NCI-H2171 (cell line): ENCODE data around the gene PGBD1.
A peak's percentile ranks its signal among the peaks of the same experiment; 100 is the strongest.
"Not testable (repeated sequence)": the region's sequence is repeated elsewhere in the genome, so short reads cannot be mapped to it uniquely, and the experiment has no call there.

Source experiments
- DNase-seq: peaks from one replicate; lab custom pipeline; 2025; lab: John Stamatoyannopoulos, UW

PGBD1 gene

DNA sequence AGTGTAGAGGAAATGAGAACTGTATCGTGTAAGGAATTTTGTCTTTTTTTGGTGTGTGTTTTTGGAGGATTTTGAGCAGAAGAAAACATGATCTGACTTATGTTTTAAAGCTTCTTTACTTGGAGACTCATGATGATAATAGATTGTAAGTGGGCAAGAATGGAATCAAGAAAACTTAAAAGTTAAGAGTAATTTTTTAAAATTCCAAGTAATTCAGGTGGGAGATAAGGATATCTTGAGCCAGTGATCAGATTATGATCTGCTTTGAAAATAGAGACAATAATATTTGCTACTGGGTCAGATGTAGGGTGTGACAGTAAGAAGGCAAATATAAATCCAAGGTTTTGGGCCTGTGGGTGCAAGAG, 13.7 kb upstream of the PGBD1 start:
- DNase-seq: no peak

DNA sequence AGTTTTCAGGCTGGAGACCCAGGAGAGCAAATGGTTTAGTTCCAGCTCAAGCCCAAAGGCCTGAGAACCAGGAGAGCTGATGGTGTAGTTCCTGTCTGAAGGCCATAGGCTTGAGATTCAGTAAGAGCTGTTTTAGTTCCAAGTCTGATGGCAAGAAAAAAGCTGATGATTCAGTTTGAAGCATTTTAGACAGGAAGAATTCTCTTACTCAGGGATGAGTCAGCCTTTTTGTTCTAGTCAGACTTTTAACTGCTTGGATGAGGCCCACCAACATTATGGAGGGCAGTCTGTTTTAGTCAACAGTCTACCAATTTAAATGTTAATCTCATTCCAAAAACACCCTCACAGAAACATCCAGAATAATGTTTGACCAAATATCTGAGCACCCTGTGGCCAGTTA, 11.9 kb upstream of the PGBD1 start:
- no peak for DNase-seq

DNA sequence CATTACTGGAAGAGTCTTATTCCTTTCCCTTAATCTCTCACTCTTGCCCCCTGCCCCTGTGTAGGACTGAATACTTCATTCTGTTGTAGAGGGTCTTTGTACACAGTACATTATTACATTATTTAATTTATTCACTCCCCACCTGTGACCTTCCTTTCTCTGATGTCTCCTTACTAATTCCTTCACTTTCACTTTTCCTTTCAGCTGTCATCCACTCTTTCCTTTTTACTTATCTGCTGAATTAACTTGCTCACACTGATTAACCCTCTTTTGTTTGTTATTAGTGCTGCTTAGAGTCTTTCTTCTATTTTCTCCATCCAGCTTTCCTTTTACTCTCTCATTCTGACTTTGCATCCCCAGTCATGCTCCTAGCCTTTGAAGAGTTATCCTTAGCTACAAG, 6.5 kb upstream of the PGBD1 start:
- DNase-seq: no peak

DNA sequence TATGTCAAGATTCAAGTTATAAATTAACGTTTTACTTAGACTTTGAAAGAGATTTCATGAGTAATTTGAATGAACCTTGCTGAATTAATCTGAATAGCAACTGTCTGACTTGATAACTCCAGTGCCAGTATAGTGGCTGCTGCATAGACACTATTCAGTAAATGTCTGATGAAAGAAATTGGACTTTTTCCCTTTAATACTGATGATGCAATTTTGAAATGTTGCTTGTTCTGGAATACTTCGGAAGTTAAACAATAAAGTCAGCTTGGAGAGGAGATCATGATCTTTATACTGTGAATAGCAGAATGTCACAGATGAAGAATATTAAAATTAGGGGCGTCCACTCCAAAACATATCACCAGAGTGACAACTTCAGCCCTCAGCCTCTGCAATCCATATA, 3.6 kb upstream of the PGBD1 start:
- no peak for DNase-seq

DNA sequence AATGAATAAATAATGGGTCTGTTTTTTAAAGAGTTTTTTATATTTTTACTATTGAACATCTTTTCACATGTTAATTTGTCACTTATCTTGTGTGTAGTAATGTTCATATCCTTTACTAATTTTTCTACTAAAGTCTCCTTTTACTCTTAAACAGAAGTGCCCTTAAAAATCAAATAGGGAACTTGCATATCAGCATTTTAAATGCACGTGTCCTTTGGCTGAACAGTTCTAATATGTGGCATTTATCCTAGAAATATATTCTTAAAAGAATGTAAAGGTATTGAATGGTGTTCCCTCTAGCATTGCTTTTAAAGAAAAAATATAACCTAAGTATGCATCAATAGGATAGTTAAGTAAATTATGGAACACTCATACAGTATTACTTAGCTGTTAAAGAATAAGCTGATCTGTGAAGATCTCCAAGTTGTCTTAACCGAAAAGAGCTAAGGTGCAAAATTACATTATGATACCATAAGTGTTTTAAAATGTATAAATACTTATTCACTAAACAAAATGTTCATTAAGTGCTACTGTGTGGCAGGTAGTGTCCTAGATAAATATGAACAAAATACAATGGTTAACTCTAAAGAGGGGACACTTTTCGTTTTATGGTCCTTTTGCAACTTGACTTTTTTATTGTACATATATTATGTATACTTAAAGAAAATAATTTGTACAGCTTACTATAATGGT, 631 bp upstream of the PGBD1 start:
- DNase-seq: no peak

DNA sequence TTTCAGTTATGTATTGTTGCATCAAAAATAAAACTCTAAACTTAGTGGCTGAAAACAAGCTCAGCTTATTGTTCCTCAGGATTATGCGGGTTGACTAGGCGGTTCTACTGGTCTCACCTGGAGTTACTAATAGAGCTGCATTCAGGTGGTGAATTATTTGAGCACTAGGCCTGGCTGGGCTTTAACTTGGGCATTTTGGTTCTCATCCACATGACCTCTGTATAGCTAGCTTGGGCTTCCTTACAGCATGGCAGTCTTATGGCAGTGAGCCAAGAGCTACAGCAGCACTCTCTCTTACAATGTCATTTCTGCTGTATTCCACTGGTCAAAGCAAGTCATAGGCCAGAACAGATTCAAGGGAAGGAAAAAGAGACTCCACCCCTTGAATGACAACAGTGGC, 1.6 kb downstream of the PGBD1 start:
- no peak for DNase-seq

DNA sequence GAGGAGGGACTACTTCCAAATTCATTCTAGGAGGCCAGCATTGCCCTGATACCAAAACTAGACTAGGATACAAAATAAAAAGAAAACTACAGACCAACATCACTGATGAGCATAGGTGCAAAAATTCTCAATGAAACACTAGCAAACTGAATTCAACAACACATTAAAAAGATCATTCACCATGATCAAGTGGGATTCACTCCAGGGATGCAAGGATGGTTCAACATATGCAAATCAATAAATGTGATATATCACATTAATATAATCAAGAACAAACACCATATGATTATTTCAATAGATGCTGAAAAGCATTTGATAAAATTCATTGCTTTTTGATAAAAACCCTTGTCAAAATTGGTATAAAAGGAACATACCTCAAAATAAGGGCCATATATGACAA, 10.2 kb downstream of the PGBD1 start:
- DNase-seq: no peak

DNA sequence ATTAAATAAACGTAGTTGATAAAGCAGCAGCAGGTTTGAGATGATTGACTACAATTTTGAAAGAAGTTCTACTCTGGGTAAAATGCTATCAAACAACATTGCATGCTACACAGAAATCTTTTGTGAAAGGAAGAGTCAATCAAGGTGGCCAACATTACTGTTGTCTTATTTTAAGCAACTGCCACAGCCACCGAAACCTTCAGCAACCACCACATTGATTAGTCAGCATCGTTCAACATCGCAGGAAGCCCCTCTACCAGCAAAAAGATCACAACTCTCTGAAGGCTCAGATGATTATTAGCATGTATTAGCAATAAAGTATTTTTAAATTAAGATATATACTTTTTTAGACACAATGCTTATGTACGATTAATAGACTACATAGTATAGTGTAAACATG, 14.0 kb downstream of the PGBD1 start:
- no peak for DNase-seq

DNA sequence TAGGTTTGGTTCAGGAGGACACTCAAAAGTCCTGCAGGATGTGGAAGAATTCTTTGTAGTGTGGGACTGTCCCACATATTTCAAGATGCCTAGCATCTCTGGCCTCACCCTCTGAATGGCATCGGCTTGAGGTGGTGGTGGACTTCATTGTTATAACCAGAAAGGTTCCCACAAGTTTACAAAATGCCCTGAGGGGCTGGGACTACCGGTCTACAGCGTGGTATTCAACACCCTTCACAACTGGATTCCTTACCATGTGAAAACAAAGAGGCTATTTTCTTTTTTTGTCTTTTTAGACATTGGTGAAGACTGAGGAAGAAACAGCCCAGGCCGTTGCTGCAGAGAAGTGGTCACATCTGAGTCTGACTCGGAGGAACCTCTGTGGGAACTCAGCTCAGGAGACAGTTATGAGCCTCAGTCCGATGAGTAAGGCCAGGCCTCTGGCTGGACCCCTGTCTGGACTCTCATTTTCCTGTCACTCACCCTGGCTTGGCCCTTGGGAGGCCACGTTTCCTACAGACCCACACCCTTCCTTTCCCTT, 15.2 kb downstream of the PGBD1 start:
- no peak for DNase-seq

DNA sequence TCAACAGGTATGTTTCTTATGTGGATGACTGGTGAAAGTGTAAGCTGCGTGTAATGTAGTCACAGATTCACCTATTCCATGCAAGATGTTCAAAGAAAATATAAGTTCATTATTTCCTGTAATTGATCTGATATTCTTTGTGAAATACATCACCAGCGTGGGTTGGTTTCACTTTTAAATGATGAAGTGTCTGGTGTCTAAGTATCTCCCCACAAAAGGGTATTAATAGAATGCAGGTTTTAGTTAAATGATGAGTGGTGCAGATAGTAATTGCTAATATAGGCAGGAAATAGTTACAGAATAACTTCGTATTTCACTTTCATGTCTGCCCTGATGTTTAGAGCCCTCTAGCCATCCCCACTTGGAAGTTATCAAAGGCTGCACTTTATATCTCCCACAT, 22.2 kb downstream of the PGBD1 start:
- DNase-seq: no peak

DNA sequence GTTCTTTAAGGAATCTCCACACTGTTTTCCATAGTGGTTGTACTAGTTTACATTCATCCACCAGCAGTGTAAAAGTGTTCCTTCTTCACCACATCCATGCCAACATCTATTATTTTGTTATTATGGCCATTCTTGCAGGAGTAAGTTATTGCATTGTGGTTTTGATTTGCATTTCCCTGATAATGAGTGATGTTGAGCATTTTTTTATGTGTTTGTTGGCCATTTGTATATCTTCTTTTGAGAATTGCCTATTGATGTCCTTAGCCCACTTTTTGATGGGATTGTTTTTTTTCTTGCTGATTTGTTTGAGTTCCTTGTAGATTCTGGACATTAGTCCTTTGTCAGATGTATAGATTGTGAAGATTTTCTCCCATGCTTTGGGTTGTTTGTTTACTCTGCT, 25.0 kb downstream of the PGBD1 start:
- DNase-seq: not testable (repeated sequence)

DNA sequence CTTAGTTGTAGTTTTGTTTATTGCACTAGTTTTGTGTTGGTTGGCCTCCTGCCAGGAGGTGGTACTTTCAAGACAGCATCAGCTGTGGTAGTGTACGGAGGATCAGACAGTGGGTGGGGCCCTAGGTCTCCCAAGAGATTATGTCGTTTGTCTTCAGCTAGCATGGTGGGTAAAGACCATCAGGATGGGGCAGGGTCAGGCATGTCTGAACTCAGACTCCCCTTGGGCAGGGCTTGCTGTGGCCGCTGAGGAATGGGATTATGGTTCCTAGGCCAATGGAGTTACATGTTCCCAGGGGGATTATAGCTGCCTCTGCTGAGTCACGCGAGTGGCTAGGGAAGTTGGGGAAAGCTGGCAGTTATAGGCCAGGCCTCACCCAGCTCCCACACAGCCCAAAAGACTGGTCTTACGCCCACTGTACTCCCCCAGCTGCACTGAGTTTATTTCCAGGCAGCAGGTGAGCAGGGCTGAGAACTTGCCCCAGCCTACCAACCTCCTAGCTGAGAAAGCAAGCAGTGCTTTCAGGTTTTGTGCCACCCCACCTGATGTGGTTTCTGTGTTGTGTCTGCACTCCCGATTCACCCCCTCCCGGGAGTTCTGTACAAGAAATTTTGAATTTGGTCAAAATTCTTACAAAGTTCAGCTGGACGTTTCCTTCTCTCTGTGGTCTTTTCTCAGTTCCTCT, 29.9 kb downstream of the PGBD1 start:
- DNase-seq: peak; percentile 64

DNA sequence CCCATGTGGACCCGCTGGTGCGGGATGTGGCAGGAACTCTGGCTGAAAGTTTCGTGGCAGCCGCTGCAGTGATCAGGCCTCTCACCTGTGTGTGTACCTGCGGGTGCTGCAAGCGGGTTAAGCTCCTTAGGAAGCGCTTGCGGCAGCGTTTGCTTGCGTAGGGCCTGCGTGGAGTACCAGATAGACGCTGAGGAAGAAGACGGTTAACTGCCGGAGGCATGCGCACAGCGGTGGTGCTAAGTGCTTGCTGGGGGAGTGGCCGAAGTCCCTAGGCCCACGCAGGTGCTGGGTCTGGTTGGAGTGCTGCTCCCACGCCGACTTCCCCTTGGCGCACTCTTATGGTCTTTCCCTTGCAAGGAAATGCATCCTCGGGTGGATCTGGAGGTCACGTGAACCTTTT, 31.6 kb downstream of the PGBD1 start:
- no peak for DNase-seq

DNA sequence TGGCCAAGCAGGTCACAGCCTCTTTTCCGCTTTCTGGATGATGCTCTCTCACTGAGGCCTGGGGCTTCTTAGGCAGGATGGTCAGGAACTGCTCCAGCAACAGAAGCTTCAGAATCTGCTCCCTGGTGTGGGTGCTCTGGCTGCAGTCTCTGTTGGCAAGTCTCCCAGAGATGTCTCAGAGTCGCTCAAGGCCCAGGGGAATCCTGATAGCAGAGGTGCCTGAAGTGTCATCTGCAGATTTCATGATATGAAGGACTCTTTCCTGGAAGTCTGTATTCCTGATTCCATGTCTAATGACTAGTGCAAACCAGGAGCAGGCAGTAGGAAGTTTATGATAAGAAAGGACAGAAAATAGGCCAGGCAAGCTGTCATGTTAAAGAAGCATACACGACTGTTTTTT, 34.3 kb downstream of the PGBD1 start:
- DNase-seq: no peak

DNA sequence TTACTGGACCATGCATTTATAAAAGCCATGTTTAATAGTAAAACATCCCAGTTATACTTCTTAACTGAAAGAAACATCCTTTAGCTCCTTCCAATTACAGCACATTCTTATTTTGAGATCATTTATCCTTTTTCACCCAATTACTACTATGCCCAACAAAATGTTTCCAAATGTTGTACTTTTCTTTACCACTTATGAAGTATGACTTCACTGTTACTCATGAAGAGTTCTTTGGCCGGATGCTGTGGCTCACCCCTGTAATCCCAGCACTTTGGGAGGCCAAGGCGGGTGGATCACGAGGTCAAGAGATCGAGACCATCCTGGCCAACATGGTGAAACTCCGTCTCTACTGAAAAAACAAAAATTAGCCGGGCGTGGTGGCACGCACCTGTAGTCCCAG, 36.5 kb downstream of the PGBD1 start:
- not testable (repeated sequence) for DNase-seq

DNA sequence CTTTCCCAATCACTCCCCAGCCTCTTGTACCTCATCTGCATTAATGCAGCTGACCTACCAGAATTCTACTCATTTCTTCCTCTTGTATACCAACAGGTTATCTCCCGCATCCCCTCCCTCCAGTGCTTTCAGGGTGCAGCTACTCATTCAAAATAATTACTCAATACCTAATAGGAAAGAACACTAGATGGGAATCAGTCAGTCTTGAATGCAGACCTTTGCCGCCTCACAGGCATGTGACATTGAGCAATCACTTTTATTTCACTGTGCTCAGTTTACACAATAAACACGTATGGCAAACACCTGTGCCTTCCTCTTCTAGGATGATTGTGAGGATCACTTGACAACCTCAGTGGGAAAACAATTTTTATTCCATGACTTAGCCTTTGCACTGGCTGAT, 41.3 kb downstream of the PGBD1 start:
- DNase-seq: no peak

DNA sequence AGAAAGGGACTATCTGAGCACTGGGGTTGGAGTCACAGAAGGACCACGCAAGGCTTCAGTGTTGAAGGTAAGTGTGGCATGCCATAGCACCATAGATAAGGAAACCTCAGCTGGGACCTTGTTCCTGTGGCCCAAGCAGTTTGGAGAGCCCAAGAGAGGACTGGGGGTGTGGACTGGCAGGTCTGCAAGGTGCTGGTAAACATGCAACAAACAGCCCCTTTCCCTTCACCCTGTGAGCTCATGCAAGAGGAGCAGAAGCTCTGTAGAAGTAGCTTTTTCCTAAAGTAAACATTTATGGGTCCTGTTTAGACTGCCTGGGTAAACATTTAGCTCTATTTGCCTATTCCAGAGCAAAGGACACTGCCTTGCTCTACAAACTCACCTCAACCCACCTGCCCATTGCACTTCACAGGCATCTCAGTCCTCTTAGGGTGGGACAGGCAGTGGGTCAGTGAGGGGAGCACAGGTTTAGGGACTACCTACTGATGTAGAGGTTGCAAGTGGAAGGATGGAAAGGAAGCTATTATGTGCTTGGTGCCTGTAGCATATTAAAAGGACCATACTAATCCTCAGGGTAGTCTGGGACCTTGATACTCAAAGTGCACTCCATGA, 42.5 kb downstream of the PGBD1 start:
- no peak for DNase-seq

DNA sequence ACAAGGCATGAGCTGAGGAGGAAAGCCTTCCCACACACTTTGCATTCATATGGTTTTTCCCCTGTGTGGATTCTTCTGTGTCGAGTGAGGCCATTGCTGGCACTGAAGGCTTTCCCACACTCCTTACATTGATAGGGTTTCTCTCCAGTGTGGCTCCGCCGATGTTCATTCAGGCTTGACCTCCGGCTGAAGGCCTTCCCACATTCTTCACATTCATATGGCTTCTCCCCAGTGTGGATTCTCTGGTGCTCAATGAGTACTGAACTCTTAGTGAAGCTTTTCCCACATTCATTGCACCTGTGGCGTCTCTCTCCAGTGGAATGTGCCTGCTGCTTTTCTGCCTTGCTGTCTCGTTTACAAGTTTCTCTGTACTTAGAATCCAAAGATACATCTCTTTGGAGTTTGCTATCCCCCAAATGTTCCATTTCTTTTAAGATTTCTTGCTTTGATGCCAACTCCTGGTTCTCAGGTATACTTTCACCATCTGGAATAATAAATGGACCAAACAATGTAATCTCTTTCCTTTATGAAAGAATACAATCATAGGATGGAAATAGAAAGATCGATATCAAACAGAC, 45.1 kb downstream of the PGBD1 start:
- no peak for DNase-seq

DNA sequence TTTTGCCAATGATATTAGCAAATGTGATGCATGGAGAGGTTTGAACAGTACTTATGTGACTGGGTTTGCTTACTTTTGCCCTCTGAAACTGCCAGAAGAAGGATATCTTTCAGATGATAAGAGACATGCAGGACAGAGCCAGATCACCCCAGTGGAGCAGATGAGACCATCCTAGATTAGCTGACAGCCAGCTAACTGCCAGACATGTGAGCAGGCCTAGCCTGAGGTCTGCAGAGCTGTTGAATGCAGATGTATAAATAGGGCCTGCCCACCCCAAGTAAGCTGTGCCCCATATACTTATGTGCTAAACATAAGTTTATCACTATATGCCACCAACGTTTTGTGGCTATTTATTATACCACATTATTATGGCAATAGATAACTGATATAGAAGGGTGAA, 48.7 kb downstream of the PGBD1 start:
- no peak for DNase-seq

DNA sequence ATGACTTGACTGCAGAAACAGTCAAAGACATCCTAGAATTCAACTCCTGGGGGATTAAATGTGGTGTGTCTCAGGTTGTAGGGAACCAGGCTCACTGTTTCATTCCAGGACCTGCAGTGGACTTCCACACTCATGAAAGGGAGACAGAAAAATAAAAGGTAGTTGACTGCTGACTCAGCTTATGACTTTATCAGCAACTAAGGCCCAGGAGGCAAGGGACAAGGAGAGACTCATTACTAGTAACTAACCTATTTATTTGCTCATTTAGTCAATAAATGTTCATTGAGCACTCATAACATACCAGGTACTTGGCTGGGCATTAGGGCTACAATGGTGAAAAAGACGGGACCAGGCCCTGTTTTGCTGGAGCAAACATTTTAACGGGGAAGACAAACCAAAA, 51.7 kb downstream of the PGBD1 start:
- DNase-seq: no peak

DNA sequence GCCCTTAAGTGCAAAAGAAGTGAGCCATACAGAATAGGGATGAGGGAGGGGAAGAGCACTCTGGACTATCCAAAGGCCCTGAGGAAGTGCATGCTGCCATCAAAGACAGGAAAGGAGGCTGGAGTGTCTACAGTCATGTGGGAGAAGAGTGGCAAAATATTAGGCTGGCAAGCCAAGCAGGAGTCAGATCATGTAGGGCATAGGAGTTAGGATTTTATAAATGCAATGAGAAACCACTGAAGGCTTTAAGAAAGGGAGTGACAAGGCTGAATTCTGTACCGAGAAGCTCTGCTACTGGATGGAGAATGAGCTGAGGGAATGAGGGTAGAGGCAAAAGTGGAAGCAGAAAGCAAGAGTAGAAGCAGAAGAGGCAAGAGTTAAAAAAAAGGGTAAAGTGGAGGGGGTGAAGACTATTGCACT, 52.2 kb downstream of the PGBD1 start:
- no peak for DNase-seq

DNA sequence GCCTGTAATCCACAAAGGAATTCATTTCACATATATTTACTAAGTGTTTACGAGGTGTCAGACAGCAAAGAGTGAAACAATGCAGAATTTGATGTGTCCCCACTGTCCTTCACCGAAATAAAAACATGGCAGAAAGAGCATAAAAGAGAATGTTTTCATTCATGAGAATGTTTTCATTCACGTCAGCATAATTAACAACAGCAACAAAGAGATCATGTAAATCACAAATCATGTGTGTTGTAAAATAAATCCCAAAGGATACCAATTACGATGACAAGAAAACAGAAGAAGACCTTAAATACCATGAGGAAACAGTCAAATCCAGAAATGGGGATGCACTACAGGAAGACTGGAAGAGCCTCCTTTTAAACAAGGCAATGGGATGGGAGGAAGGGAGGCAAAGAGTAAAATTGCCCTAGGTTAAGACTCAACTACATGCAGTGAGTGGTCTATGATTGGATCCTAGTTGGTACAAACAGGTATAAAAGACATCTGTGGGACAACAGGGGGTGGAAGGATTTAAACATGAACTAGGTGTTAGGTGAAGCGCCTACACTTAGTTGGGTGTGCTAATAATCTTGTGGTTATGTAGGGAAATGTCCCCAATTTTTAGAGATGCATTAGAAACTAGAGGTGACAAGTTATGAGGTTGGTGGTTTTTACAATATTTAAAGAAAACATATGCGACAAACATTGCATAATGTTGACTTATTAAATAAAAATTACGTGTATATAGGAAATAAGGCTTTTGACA, 53.1 kb downstream of the PGBD1 start:
- no peak for DNase-seq
